ENCODE results near the gene CHP2.
"Not testable (repeated sequence)": the region's sequence is repeated elsewhere in the genome, so short reads cannot be mapped to it uniquely, and the experiment has no call there.

The CHP2 gene

DNA sequence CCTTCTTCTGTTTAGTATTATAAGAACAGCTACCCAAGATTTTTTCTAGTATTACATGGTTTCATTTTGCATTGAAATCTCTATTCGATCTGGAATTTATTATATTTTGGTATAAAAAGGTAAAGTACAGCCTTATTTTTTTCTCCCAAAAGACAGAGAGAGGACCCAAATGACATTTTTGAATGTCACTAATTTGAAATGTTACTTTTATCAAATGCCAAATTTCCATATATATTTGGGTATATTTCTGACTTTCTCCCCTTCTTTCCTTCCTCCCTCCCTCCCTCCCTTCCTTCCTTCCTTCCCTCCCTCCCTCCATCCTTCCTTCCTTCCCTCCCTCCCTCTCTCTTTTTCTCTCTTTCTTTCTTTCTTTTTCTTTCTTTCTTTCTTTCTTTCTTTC, 6.2 kb upstream of the CHP2 start:
- no peak for TF ChIP-seq ZFX (IDR thresholded peaks at IDR 0.05; ENCODE audit: borderline replicate concordance)
- TF ChIP-seq, protein P1, sequence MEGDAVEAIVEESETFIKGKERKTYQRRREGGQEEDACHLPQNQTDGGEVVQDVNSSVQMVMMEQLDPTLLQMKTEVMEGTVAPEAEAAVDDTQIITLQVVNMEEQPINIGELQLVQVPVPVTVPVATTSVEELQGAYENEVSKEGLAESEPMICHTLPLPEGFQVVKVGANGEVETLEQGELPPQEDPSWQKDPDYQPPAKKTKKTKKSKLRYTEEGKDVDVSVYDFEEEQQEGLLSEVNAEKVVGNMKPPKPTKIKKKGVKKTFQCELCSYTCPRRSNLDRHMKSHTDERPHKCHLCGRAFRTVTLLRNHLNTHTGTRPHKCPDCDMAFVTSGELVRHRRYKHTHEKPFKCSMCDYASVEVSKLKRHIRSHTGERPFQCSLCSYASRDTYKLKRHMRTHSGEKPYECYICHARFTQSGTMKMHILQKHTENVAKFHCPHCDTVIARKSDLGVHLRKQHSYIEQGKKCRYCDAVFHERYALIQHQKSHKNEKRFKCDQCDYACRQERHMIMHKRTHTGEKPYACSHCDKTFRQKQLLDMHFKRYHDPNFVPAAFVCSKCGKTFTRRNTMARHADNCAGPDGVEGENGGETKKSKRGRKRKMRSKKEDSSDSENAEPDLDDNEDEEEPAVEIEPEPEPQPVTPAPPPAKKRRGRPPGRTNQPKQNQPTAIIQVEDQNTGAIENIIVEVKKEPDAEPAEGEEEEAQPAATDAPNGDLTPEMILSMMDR (IDR thresholded peaks at IDR 0.05): no peak
- no peak overlapping the region for H3K27ac ChIP-seq

DNA sequence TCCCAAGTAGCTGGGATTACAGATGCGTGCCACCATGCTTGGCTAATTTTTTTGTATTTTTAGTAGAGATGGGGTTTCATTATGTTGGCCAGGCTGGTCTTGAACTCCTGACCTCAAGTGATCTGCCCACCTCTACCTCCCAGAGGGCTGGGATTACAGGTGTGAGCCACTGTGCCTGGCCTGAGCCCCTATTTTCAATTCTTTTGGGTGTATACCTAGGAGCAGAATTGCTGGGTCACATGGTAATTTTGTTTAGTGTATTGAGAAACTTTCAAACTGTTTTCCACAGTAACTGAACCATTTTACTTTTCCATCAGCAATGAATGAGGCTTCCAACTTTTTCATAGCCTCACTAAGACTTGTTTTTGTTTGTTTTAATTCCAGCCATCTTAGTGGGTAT, 3.8 kb upstream of the CHP2 start:
- H3K27ac ChIP-seq: not testable (repeated sequence)

- no peak overlapping the region for H3K27ac ChIP-seq
- TF ChIP-seq ZFX (IDR thresholded peaks at IDR 0.05; ENCODE audit: borderline replicate concordance): no peak
- TF ChIP-seq, protein P1 (IDR thresholded peaks at IDR 0.05): no peak
Observed at GRCh38 chr16:23753908-23754593, 775 bp upstream of the CHP2 start.

DNA sequence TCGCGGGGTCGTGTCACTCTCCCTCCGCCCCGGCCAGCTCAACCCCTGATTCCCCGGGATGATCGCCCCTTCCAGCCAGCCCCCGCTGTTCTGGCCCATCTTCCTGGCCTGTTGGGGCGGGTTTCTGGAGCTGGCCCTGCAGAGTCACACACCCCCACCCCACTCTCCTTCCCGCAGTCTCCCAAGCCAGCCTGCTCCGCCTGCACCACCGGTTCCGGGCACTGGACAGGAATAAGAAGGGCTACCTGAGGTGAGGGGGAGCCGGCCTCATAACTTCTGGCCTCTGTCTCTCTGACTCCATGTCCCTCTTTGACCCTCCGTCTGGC, 621 bp downstream of the CHP2 start:
- H3K27ac ChIP-seq: no peak overlapping the region
- TF ChIP-seq, protein P1 (IDR thresholded peaks at IDR 0.05): no peak
- no peak for TF ChIP-seq ZFX (IDR thresholded peaks at IDR 0.05; ENCODE audit: borderline replicate concordance)

DNA sequence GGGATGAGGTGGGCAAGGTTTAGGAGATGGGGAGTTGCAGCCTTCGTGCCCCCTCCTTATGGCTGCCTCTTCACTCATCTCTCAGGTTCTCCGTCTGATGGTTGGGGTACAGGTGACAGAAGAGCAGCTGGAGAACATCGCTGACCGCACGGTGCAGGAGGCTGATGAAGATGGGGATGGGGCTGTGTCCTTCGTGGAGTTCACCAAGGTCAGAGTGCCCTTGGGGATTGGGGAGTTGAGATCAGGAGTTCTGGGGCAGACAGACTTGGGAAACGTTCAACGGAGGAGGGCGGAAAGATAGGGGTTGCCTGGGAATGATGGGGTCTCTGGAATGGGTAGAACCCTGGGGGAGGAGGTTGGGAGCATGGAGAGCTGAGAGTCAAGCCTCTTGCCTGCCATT, 2.3 kb downstream of the CHP2 start:
- no peak overlapping the region for H3K27ac ChIP-seq
- TF ChIP-seq ZFX (IDR thresholded peaks at IDR 0.05; ENCODE audit: borderline replicate concordance): no peak
- TF ChIP-seq, protein P1 (IDR thresholded peaks at IDR 0.05): no peak

GRCh38 chr16:23757937-23758619, 3.3 kb downstream of the CHP2 start:
- TF ChIP-seq ZFX (IDR thresholded peaks at IDR 0.05; ENCODE audit: borderline replicate concordance): no peak
- TF ChIP-seq, protein P1 (IDR thresholded peaks at IDR 0.05): no peak
- no peak overlapping the region for H3K27ac ChIP-seq

GRCh38 chr16:23765933-23766332, 11.1 kb downstream of the CHP2 start:
- no peak for TF ChIP-seq ZFX (IDR thresholded peaks at IDR 0.05; ENCODE audit: borderline replicate concordance)
- TF ChIP-seq, protein P1 (IDR thresholded peaks at IDR 0.05): no peak
- H3K27ac ChIP-seq: no peak overlapping the region
